ENCODE results near the gene GPR31.

DNA sequence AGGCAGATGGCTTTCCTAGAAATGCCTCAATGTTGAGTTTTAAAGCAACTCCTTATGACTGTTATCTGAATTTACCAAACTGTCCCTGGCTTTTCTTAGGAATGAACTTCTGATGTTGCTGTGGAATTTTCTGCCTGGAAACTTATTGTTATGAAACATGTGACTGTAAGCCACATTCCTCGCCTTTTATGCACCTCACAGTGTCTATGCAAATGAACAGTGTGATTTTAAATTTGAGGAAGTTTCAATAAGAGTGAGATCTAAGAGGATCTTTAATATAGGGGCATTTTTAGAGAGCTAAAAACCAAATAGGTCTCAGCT lies 37.2 kb downstream of the GPR31 start:
- TF ChIP-seq POLR2AphosphoS5 (IDR thresholded peaks at IDR 0.05) (no peak), CTCF (IDR thresholded peaks at IDR 0.05) (no peak), POLR2A (IDR thresholded peaks at IDR 0.05; ENCODE audit: low read depth) (no peak), EP300 (IDR thresholded peaks at IDR 0.05) (no peak)

All from esophagus muscularis mucosa (tissue), 4 donors.